ENCODE measurements around the gene VPS37C. TPM values are rescaled to one million over a fixed set of nuclear protein-coding genes. Genes with fewer than 3 reads are reported as not detected.

The VPS37C gene
- total RNA-seq, 1 experiment from 2014 or later = 24.0 TPM

- CTCF ChIA-PET = interaction anchor here (0.9 kb wide), 1 partner anchor 51 kb away, joined by 3 read pairs; no protein-coding TSS in a partner anchor
- no peaks in the 10 kb centered on the region for H3K36me3 ChIP-seq (ENCODE audit: control insufficient read depth, insufficient read depth, low read length)
- H3K27me3 ChIP-seq (ENCODE audit: control insufficient read depth, insufficient read depth, low read length) = no peaks in the 10 kb centered on the region
- H3K4me1 ChIP-seq (ENCODE audit: control insufficient read depth, insufficient read depth, low read length) = peaks cover 8% of the 10 kb centered on the region
- DNase-seq (ENCODE audit: low read depth, low spot score) (no peak), ATAC-seq (no peak)
- in situ Hi-C loops (cut with HindIII; ENCODE audit: low pct_unique_long_range_greater_than_20kb, low sequenced_read_pairs) = no loop called here
- H3K4me3 ChIP-seq (ENCODE audit: low read depth in 2 of 2, low read length in 2 of 2) = no peak overlapping the region
- no TSS peak for BruUV-seq (replicated peaks)
- no peak overlapping the region for H3K27ac ChIP-seq (ENCODE audit: low read length)
- POLR2A ChIA-PET = no interaction called here
- intact Hi-C loops (cut with micrococcal nuclease; ENCODE audit: unreplicated experiment) = loop anchor here (5.0 kb wide), 1 partner anchor 55 kb away; no protein-coding TSS in a partner anchor
- TF ChIP-seq SIN3A (IDR thresholded peaks at IDR 0.05; ENCODE audit: borderline replicate concordance, insufficient read depth, low read depth, low read length) (no peak), POLR2AphosphoS5 (IDR thresholded peaks at IDR 0.05; ENCODE audit: low read depth, low read length) (no peak), TCF7L2 (IDR thresholded peaks at IDR 0.05; ENCODE audit: low read depth, low read length) (no peak)
- TF ChIP-seq, protein P1, sequence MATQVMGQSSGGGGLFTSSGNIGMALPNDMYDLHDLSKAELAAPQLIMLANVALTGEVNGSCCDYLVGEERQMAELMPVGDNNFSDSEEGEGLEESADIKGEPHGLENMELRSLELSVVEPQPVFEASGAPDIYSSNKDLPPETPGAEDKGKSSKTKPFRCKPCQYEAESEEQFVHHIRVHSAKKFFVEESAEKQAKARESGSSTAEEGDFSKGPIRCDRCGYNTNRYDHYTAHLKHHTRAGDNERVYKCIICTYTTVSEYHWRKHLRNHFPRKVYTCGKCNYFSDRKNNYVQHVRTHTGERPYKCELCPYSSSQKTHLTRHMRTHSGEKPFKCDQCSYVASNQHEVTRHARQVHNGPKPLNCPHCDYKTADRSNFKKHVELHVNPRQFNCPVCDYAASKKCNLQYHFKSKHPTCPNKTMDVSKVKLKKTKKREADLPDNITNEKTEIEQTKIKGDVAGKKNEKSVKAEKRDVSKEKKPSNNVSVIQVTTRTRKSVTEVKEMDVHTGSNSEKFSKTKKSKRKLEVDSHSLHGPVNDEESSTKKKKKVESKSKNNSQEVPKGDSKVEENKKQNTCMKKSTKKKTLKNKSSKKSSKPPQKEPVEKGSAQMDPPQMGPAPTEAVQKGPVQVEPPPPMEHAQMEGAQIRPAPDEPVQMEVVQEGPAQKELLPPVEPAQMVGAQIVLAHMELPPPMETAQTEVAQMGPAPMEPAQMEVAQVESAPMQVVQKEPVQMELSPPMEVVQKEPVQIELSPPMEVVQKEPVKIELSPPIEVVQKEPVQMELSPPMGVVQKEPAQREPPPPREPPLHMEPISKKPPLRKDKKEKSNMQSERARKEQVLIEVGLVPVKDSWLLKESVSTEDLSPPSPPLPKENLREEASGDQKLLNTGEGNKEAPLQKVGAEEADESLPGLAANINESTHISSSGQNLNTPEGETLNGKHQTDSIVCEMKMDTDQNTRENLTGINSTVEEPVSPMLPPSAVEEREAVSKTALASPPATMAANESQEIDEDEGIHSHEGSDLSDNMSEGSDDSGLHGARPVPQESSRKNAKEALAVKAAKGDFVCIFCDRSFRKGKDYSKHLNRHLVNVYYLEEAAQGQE (IDR thresholded peaks at IDR 0.05; ENCODE audit: insufficient read depth in 1 of 2, low read depth in 2 of 2, low read length in 1 of 2) = no peak
- no peaks in the 10 kb centered on the region for H3K9me3 ChIP-seq (ENCODE audit: control insufficient read depth, insufficient read depth, low read depth, low read length)
Observed at GRCh38 chr11:61131998-61132555, 29.1 kb downstream of the VPS37C start.

GRCh38 chr11:61131586-61131985 lies 29.6 kb downstream of the VPS37C start:
- Histone ChIP-seq H3K27me3 (ENCODE audit: control insufficient read depth, insufficient read depth, low read length) (no peaks in the 10 kb centered on the region), H3K27ac (ENCODE audit: low read length) (no peak overlapping the region), H3K36me3 (ENCODE audit: control insufficient read depth, insufficient read depth, low read length) (no peaks in the 10 kb centered on the region), H3K4me3 (ENCODE audit: low read depth in 2 of 2, low read length in 2 of 2) (no peak overlapping the region), H3K9me3 (ENCODE audit: control insufficient read depth, insufficient read depth, low read depth, low read length) (no peaks in the 10 kb centered on the region), H3K4me1 (ENCODE audit: control insufficient read depth, insufficient read depth, low read length) (peaks cover 8% of the 10 kb centered on the region)
- BruUV-seq (replicated peaks) = no TSS peak
- in situ Hi-C loops (cut with HindIII; ENCODE audit: low pct_unique_long_range_greater_than_20kb, low sequenced_read_pairs) = no loop called here
- DNase-seq (ENCODE audit: low read depth, low spot score) (no peak), ATAC-seq (no peak)
- ChIA-PET CTCF (interaction anchor here (0.9 kb wide), 1 partner anchor 50 kb away, joined by 3 read pairs; no protein-coding TSS in a partner anchor), POLR2A (no interaction called here)
- TF ChIP-seq SIN3A (IDR thresholded peaks at IDR 0.05; ENCODE audit: borderline replicate concordance, insufficient read depth, low read depth, low read length) = no peak
- no peak for TF ChIP-seq TCF7L2 (IDR thresholded peaks at IDR 0.05; ENCODE audit: low read depth, low read length)
- intact Hi-C loops (cut with micrococcal nuclease; ENCODE audit: unreplicated experiment) = loop anchor here (5.0 kb wide), 1 partner anchor 56 kb away; no protein-coding TSS in a partner anchor

DNA sequence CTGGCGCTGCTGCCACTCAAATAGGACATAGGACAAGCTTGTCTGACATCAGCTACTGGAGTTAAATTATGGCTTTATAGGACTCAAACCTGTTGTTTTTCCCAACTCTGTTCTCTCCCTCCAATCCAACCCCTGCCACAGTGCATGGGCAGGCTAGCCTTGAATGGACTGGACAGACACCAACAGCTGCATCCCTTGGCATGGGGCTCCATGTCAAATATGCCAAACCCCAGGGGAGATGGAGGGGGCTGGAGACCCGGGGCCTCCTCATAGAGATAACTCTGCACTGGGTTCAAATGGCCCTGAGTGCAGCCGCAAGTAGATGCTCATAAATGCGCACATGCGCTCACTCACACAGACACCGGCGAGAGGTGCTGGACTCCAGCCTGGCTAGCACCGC lies 30.0 kb downstream of the VPS37C start:
- BruUV-seq (replicated peaks) = no TSS peak
- in situ Hi-C loops (cut with HindIII; ENCODE audit: low pct_unique_long_range_greater_than_20kb, low sequenced_read_pairs) = no loop called here
- ATAC-seq (no peak), DNase-seq (ENCODE audit: low read depth, low spot score) (no peak)
- intact Hi-C loops (cut with micrococcal nuclease; ENCODE audit: unreplicated experiment) = loop anchor here (5.0 kb wide), 1 partner anchor 56 kb away; no protein-coding TSS in a partner anchor
- Histone ChIP-seq H3K4me1 (ENCODE audit: control insufficient read depth, insufficient read depth, low read length) (peaks cover 8% of the 10 kb centered on the region), H3K27ac (ENCODE audit: low read length) (no peak overlapping the region), H3K36me3 (ENCODE audit: control insufficient read depth, insufficient read depth, low read length) (no peaks in the 10 kb centered on the region), H3K4me3 (ENCODE audit: low read depth in 2 of 2, low read length in 2 of 2) (no peak overlapping the region), H3K27me3 (ENCODE audit: control insufficient read depth, insufficient read depth, low read length) (no peaks in the 10 kb centered on the region), H3K9me3 (ENCODE audit: control insufficient read depth, insufficient read depth, low read depth, low read length) (no peaks in the 10 kb centered on the region)
- POLR2A ChIA-PET = no interaction called here
- CTCF ChIA-PET = no interaction called here
- TF ChIP-seq TCF7L2 (IDR thresholded peaks at IDR 0.05; ENCODE audit: low read depth, low read length) (no peak), SIN3A (IDR thresholded peaks at IDR 0.05; ENCODE audit: borderline replicate concordance, insufficient read depth, low read depth, low read length) (no peak), POLR2AphosphoS5 (IDR thresholded peaks at IDR 0.05; ENCODE audit: low read depth, low read length) (no peak), CTCF (IDR thresholded peaks at IDR 0.05) (no peak)
- TF ChIP-seq, protein P1 (IDR thresholded peaks at IDR 0.05; ENCODE audit: insufficient read depth in 1 of 2, low read depth in 2 of 2, low read length in 1 of 2) = no peak
